ENCODE results near the gene CTSH.

CTSH gene

GRCh38 chr15:78977591-78978347, 32.9 kb upstream of the CTSH start:
- DNase-seq, result no peak

GRCh38 chr15:78977091-78977571, 32.3 kb upstream of the CTSH start:
- no peak for DNase-seq

- DNase-seq, result no peak
Measured at GRCh38 chr15:78976691-78977090, 31.8 kb upstream of the CTSH start.

GRCh38 chr15:78974272-78974918, 29.5 kb upstream of the CTSH start:
- DNase-seq, result no peak

- no peak for DNase-seq
Measured at GRCh38 chr15:78969687-78970349, 25.0 kb upstream of the CTSH start.

GRCh38 chr15:78968539-78969271, 23.9 kb upstream of the CTSH start:
- no peak for DNase-seq

- DNase-seq, result no peak
Measured at GRCh38 chr15:78968114-78968513, 23.3 kb upstream of the CTSH start.

- no peak for DNase-seq
Measured at GRCh38 chr15:78960308-78960707, 15.5 kb upstream of the CTSH start.

- no peak for DNase-seq
Measured at GRCh38 chr15:78959360-78959759, 14.5 kb upstream of the CTSH start.

GRCh38 chr15:78957416-78958093, 12.7 kb upstream of the CTSH start:
- no peak for DNase-seq

GRCh38 chr15:78956937-78957336, 12.1 kb upstream of the CTSH start:
- no peak for DNase-seq

- DNase-seq, result no peak
Measured at GRCh38 chr15:78955355-78955754, 10.5 kb upstream of the CTSH start.

GRCh38 chr15:78951841-78952238, 7.0 kb upstream of the CTSH start:
- DNase-seq, result no peak

- no peak for DNase-seq
Measured at GRCh38 chr15:78950902-78951840, 6.3 kb upstream of the CTSH start.

- no peak for DNase-seq
Measured at GRCh38 chr15:78950343-78950742, 5.5 kb upstream of the CTSH start.

- DNase-seq, result no peak
Measured at GRCh38 chr15:78949461-78949860, 4.6 kb upstream of the CTSH start.

- no peak for DNase-seq
Measured at GRCh38 chr15:78947506-78947905, 2.7 kb upstream of the CTSH start.

GRCh38 chr15:78946493-78946892, 1.6 kb upstream of the CTSH start:
- no peak for DNase-seq

- no peak for DNase-seq
Measured at GRCh38 chr15:78944202-78944625, 632 bp downstream of the CTSH start.

- no peak for DNase-seq
Measured at GRCh38 chr15:78943692-78944091, 1.2 kb downstream of the CTSH start.

GRCh38 chr15:78942741-78943140, 2.1 kb downstream of the CTSH start:
- no peak for DNase-seq

All from CD4-positive, alpha-beta T cell treated with Interleukin-17A for 4 hours (primary cell).